Stimulated activated CD8-positive, alpha-beta memory T cell treated with anti-CD3 and anti-CD28 coated beads, Interleukin-7, amount 100 ng/mL, for 48 hours (primary cell): ENCODE data around the gene EIF4E3.

Experiments
- DNase-seq, 2 donors: peaks; one replicate each; pipeline ENCODE4 v3.0.0-alpha.2; 2020; ENCODE audit warnings: low read depth in 1 of 2; ENCODE audit errors: extremely low read depth in 1 of 2

Gene EIF4E3

DNA sequence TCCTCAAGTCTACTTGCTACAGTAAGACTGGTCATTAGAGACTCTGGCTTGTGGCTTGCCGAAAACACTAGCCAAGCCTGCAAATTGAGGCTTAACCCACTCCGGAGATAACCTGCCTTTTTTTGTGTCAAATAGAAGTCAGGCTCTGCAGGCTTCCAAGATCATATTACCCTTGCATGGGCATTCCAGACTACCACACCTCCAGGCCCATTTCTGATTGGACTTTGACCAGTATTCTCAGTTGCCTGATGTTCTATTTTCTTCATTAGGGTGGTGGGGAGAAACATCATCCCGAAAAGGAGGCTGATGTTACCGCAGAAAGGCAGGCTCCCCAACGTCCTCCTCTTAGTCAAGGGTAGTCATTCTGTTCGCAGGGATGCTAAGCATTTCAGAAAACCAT is 73.6 kb downstream of the EIF4E3 start:
- no peak for DNase-seq

DNA sequence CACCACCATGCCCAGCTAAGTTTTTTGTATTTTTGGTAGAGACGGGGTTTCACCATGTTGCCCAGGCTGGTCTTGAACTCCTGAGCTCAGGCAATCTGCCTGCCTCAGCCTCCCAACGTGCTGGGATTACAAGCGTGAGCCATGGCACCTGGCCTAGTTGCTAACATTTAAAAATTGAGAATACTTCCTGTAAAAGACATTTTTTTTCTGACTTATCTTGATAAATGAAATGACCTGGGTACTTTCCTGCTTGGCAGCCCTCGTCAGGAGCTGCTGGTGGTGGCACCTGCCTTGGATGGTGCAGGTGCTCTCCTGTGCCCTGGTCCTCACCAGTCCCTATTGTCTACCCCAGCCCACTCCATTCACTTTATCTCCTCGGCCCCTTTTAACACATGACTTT is 74.8 kb downstream of the EIF4E3 start:
- DNase-seq, result no peak

DNA sequence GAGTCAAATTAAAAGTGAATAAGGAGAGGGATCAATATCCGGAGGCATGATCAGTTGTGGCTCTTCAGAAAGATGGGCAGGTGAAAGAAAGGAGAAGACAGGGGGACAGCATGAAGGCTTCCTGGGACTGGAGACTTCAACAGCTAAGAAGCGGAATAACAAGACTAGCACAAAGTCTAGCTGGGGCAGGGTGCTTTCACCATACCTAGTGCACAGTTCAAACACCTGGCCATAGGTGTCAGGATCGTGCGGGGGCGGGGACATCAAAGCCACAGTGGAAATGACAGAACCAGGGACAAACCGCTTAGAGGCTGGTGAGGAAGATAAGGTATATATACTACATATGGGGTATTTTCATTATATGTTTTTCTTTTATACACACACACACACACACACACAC is 75.4 kb downstream of the EIF4E3 start:
- DNase-seq, result no peak

DNA sequence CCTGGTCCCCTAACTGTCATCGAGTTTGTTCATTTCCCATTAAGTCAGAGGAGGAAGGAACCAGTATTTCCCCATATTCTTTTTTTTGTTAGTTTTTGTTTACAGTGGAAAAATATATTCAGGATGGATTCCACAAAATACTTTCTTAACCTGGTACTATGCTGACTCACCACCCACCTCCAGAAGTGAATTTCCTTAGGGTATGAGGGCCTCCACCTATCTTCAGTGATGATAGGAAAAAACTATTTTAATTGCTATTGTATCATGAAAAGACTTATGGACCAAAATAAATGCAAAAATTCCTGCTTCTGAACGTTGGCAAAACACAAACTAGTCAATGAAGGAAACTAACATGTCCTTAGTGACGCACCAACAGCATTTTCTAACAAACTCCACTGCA is 77.5 kb downstream of the EIF4E3 start:
- DNase-seq, result no peak

DNA sequence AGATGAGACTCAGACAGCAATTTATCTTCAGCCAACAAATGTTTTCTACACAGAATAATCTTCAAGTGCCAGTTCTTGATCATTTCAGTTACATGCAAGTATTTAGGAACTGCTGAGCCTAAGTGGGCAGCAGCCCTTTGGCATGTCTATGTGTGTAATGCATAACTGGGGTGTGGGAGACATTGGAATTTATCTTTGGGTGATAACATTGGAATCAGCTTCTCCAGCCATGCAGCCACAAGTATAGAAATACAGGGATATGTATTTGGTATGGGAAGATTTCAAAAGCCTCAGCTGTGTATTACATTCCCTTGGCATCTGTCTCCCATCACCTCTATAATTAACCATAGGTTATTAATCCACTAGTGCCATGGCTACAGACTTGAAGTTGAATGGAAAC is 78.2 kb downstream of the EIF4E3 start:
- DNase-seq, result no peak

DNA sequence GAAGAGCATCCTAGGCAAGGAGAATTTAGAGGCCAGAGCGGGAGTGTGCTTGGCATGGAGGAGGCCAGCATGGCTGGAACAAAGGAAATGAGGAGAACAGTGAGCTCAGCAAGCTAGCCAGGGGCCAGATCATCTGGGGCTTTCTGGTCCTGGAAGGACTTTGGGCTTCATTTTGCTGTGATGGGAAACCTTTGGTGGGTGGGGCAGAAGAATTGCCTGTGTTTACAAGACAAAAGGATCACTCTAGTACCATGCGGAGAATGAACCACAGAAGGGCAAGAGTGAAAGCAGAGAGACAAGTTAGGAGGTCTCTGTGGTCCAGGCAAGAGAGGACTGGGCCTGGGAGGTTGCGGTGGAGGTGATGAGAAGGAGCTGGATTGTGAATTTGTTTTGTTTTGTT is 80.1 kb downstream of the EIF4E3 start:
- DNase-seq, result no peak

- DNase-seq, result no peak
Observed at GRCh38 chr3:71641674-71642073, 83.5 kb downstream of the EIF4E3 start.

DNA sequence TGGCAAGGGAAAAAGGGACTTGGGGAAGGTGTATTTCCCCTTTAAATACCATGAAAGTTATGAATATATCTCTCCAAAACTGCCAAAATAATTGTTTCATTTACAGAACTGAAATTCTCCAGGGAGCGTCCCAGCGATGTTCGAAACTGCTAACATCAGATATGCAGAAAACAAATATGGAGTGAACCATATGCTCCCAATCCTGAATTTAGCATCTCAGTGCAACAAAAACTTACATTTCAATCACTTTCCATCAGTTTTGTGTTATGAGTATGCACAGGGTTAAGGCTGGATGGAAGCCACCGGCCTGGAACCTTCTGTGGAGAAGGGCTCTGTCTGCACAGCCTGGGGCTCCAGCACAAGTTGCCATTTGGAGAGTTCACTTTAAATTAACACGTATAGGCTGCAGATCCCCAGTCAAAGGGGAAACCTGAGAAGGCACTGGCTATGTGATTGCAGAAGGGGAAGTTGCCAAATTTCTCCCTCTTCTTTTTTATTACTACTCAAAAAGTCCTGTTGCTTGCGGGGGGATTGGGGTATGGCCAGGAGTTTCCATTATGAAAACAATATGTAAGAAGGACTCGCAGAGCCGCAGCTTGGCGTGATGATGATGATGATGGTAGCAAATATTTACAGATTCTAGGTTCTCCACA is 84.7 kb downstream of the EIF4E3 start:
- no peak for DNase-seq

- DNase-seq, result no peak
Observed at GRCh38 chr3:71636482-71636881, 88.7 kb downstream of the EIF4E3 start.

DNA sequence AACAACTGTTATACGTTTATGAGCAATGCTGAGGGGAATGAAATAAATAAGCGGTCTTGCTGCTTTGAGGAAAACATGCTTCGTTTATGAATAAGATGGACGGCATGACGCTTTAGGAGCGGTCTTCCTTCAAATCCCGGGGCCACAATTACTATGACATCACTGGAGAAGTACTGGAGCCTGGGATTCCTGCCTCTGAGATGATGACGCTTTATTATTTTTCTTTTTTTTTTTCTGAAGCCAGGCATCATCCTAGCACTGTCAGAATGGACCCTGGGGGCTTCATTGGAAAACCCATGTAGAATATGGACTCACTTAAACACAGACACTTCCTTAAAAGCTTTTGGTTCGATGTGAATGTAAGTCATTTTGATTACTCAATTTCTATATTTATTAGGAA is 89.2 kb downstream of the EIF4E3 start:
- DNase-seq, result no peak

- no peak for DNase-seq
Observed at GRCh38 chr3:71634671-71635070, 90.5 kb downstream of the EIF4E3 start.

GRCh38 chr3:71629711-71630110 is 95.5 kb downstream of the EIF4E3 start:
- DNase-seq, result no peak

- DNase-seq, result no peak
Observed at GRCh38 chr3:71629289-71629688, 95.9 kb downstream of the EIF4E3 start.

- DNase-seq, result no peak
Observed at GRCh38 chr3:71628522-71628921, 96.7 kb downstream of the EIF4E3 start.

GRCh38 chr3:71625676-71626075 is 99.5 kb downstream of the EIF4E3 start:
- DNase-seq, result no peak
